Measurements from ENCODE around the gene UPF2. TPM values are rescaled to one million over a fixed set of nuclear protein-coding genes. Genes with fewer than 3 reads are reported as not detected.

The UPF2 gene
- total and polyA plus RNA-seq, 2 of the 13 experiments (the other 11 are each of a cell fraction or from before 2014, with no cell fraction given) = 6.2 to 14.5 TPM

DNA sequence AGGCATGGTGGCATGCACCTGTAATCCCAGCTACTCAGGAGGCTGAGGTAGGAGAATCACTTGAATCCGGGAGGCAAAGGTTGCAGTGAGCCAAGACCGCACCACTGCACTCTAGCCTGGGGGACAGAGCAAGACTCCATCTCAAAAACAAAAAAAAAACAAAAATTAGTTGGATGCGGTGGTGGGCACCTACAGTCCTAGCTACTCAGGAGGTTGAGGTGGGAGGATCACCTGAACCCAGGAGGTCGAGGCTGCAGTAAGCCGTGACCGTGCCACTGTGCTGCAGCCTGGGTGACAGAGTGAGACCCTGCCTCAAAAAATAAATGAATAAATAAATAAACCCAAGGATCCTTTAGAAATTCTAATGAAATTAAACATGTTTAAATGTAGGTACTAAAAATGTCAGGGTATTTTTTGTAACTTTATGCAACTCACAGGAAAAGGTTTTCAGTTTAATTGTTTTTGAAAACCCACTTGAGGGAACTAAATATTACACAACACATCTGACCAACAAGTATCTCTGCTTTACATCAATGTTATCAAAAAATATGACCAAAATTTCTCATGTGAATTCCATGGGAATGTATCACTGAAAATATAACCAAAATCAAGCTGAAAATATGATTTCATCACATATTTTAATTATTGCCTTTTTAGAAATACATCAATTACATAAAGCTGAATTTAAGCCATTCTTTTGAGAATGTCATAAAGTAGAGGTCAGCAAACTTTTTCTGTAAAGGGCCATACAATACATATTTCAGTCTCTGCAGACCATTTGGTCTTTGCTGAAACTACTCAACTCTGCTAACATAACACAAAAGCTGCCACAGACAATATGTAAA, 23.9 kb downstream of the UPF2 start:
- no peak for DNase-seq (ENCODE audit: low spot score)
- ChIA-PET CTCF (ENCODE audit: low intra/inter-chr PET ratio, low total read pairs) (no interaction called here), POLR2A (no interaction called here)
- no TSS peak for BruUV-seq (replicated peaks)
- H3K79me2 ChIP-seq (ENCODE audit: insufficient read depth, low read length) = peaks cover 15% of the 10 kb centered on the region
- no peak for FAIRE-seq
- H3K4me2 ChIP-seq (ENCODE audit: low read depth, low read length) = no peak overlapping the region
- 96% methylated on average over 6 of the region's 6 CpGs for WGBS (ENCODE audit: low lambda C conversion rate)
- in situ Hi-C loops (cut with HindIII; ENCODE audit: extremely low pct_ligation_motif_present, low pct_unique_long_range_greater_than_20kb) (no loop called here), intact Hi-C loops (cut with micrococcal nuclease; ENCODE audit: unreplicated experiment) (no loop called here)
- no peak overlapping the region for H2AFZ ChIP-seq (ENCODE audit: low read length)
- H3K27ac ChIP-seq (ENCODE audit: extremely low read length, insufficient read depth, low read length) = no peak overlapping the region
- peaks cover 0 to 4% of the 10 kb centered on the region in 2 experiments; a peak in 1 of 5 replicates for H3K36me3 ChIP-seq (replicated peaks in 1 of 2; ENCODE audit: control insufficient read depth in 1 of 2, insufficient read depth in 2 of 2, low read length in 2 of 2)
- no peaks in the 10 kb centered on the region for H4K20me1 ChIP-seq (ENCODE audit: insufficient read depth, low read length)
- no peaks in the 10 kb centered on the region for H3K27me3 ChIP-seq (ENCODE audit: control insufficient read depth in 1 of 2, insufficient read depth in 2 of 2, low read length in 2 of 2)
- H3K9me3 ChIP-seq (ENCODE audit: low read length) = no peaks in the 10 kb centered on the region
- peaks cover 21% of the 10 kb centered on the region for H3K4me1 ChIP-seq (ENCODE audit: insufficient read depth, low read length)
- TF ChIP-seq RNF219 (CRISPR knock-in tag; IDR thresholded peaks at IDR 0.05) (no peak), CEBPB (IDR thresholded peaks at IDR 0.05; ENCODE audit: borderline replicate concordance, low read depth, low read length) (0 out of 2 replicates have a peak, but pooled peaks have one; percentile 3)
- no peak overlapping the region for H3K4me3 ChIP-seq (replicated peaks in 1 of 3; ENCODE audit: insufficient read depth in 1 of 3, low read depth in 2 of 3, low read length in 3 of 3)
- no peak for ATAC-seq
- no peak overlapping the region for H3K9ac ChIP-seq (ENCODE audit: insufficient read depth, low read depth, low read length)

DNA sequence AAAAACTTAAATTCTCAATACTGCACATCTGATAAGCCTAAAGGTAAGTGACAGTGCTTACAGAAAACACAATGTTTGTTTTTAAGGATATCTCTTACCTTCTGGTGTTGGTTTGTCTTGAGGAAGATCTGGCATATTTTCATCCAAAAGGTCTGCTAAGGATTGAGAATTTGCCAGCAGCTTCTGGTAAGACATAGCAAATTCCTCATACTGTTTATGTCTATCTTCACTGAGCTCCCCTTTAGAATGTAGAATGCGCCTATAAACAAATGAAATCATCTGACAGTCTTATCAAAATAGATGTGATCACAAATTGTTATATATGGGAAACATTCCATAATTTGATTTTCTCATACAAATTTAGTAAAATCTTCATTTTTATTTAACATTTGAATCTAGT, 28.7 kb downstream of the UPF2 start:
- FAIRE-seq = no peak
- no peaks in the 10 kb centered on the region for H4K20me1 ChIP-seq (ENCODE audit: insufficient read depth, low read length)
- H3K4me3 ChIP-seq (replicated peaks in 1 of 3; ENCODE audit: insufficient read depth in 1 of 3, low read depth in 2 of 3, low read length in 3 of 3) = no peak overlapping the region
- peaks cover 6% of the 10 kb centered on the region for H3K9me3 ChIP-seq (ENCODE audit: low read length)
- CTCF ChIA-PET (ENCODE audit: low intra/inter-chr PET ratio, low total read pairs) = no interaction called here
- H2AFZ ChIP-seq (ENCODE audit: low read length) = no peak overlapping the region
- BruUV-seq (replicated peaks) = no TSS peak
- WGBS (ENCODE audit: low lambda C conversion rate) = 97% methylated on average over 1 of the region's 1 CpG
- no peaks in the 10 kb centered on the region for H3K4me1 ChIP-seq (ENCODE audit: insufficient read depth, low read length)
- no peak overlapping the region for H3K27ac ChIP-seq (ENCODE audit: extremely low read length, insufficient read depth, low read length)
- intact Hi-C loops (cut with micrococcal nuclease; ENCODE audit: unreplicated experiment) = no loop called here
- no peak overlapping the region for H3K9ac ChIP-seq (ENCODE audit: insufficient read depth, low read depth, low read length)
- peaks cover 4 to 22% of the 10 kb centered on the region in 2 experiments; a peak in 4 of 5 replicates for H3K36me3 ChIP-seq (replicated peaks in 1 of 2; ENCODE audit: control insufficient read depth in 1 of 2, insufficient read depth in 2 of 2, low read length in 2 of 2)
- in situ Hi-C loops (cut with HindIII; ENCODE audit: extremely low pct_ligation_motif_present, low pct_unique_long_range_greater_than_20kb) = no loop called here
- H3K79me2 ChIP-seq (ENCODE audit: insufficient read depth, low read length) = peaks cover 4% of the 10 kb centered on the region
- no peak overlapping the region for H3K4me2 ChIP-seq (ENCODE audit: low read depth, low read length)
- no peaks in the 10 kb centered on the region for H3K27me3 ChIP-seq (ENCODE audit: control insufficient read depth in 1 of 2, insufficient read depth in 2 of 2, low read length in 2 of 2)
- no peak for ATAC-seq
- DNase-seq (ENCODE audit: low spot score) = no peak
- POLR2A ChIA-PET = no interaction called here
- TF ChIP-seq, protein P1, sequence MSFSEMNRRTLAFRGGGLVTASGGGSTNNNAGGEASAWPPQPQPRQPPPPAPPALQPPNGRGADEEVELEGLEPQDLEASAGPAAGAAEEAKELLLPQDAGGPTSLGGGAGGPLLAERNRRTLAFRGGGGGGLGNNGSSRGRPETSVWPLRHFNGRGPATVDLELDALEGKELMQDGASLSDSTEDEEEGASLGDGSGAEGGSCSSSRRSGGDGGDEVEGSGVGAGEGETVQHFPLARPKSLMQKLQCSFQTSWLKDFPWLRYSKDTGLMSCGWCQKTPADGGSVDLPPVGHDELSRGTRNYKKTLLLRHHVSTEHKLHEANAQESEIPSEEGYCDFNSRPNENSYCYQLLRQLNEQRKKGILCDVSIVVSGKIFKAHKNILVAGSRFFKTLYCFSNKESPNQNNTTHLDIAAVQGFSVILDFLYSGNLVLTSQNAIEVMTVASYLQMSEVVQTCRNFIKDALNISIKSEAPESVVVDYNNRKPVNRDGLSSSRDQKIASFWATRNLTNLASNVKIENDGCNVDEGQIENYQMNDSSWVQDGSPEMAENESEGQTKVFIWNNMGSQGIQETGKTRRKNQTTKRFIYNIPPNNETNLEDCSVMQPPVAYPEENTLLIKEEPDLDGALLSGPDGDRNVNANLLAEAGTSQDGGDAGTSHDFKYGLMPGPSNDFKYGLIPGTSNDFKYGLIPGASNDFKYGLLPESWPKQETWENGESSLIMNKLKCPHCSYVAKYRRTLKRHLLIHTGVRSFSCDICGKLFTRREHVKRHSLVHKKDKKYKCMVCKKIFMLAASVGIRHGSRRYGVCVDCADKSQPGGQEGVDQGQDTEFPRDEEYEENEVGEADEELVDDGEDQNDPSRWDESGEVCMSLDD (CRISPR knock-in tag; IDR thresholded peaks at IDR 0.05; ENCODE audit: borderline replicate concordance) = no peak
- TF ChIP-seq HINFP (CRISPR knock-in tag; IDR thresholded peaks at IDR 0.05; ENCODE audit: low read depth) (no peak), GPN1 (CRISPR knock-in tag; IDR thresholded peaks at IDR 0.05; ENCODE audit: borderline replicate concordance) (no peak), PLRG1 (conservative IDR thresholded peaks at IDR 0.05) (no peak), NFIB (CRISPR knock-in tag; IDR thresholded peaks at IDR 0.05; ENCODE audit: borderline replicate concordance) (no peak)
- TF ChIP-seq, protein P2, sequence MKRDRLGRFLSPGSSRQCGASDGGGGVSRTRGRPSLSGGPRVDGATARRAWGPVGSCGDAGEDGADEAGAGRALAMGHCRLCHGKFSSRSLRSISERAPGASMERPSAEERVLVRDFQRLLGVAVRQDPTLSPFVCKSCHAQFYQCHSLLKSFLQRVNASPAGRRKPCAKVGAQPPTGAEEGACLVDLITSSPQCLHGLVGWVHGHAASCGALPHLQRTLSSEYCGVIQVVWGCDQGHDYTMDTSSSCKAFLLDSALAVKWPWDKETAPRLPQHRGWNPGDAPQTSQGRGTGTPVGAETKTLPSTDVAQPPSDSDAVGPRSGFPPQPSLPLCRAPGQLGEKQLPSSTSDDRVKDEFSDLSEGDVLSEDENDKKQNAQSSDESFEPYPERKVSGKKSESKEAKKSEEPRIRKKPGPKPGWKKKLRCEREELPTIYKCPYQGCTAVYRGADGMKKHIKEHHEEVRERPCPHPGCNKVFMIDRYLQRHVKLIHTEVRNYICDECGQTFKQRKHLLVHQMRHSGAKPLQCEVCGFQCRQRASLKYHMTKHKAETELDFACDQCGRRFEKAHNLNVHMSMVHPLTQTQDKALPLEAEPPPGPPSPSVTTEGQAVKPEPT (CRISPR knock-in tag; IDR thresholded peaks at IDR 0.05; ENCODE audit: low read depth) = no peak
